HEK293 (cell line): ENCODE measurements around the gene HS3ST1.

Experiments
- CTCF ChIP-seq: fragments of 450-650 bp; formaldehyde crosslinking; IDR thresholded peaks from 2 replicates; pipeline ENCODE4 v1.5.1; 2016; ENCODE audit warnings: missing biosample characterization, missing genetic modification characterization
- SP2 ChIP-seq: fragments of 450-650 bp; formaldehyde crosslinking; IDR thresholded peaks from 2 replicates; pipeline ENCODE4 v1.5.1; 2016; ENCODE audit warnings: missing biosample characterization, missing genetic modification characterization
- ZNF16 ChIP-seq: fragments of 450-650 bp; formaldehyde crosslinking; IDR thresholded peaks from 2 replicates; pipeline ENCODE4 v1.5.1; 2016; ENCODE audit warnings: low read depth, missing biosample characterization, missing genetic modification characterization
- ZNF311 ChIP-seq: fragments of 450-650 bp; formaldehyde crosslinking; IDR thresholded peaks from 2 replicates; pipeline ENCODE4 v1.5.1; 2017; ENCODE audit warnings: missing biosample characterization, missing genetic modification characterization, borderline replicate concordance
- ZSCAN5A ChIP-seq: fragments of 450-650 bp; formaldehyde crosslinking; IDR thresholded peaks from 2 replicates; pipeline ENCODE4 v1.5.1; 2016; ENCODE audit warnings: missing biosample characterization, missing genetic modification characterization

- no peak for TF ChIP-seq CTCF
- no peak for TF ChIP-seq ZNF311
- no peak for TF ChIP-seq SP2 (tag by site-specific recombination)
- TF ChIP-seq ZNF16 (tag by site-specific recombination) = no peak
- no peak for TF ChIP-seq ZSCAN5A (tag by site-specific recombination)
These were observed 20.3 kb downstream of the HS3ST1 start for GRCh38 chr4:11408233-11408967.
